ENCODE results near the gene SPATC1L.
A peak's percentile ranks its signal among the peaks of the same experiment; 100 is the strongest.
"Not testable (repeated sequence)": the region's sequence is repeated elsewhere in the genome, so short reads cannot be mapped to it uniquely, and the experiment has no call there.

SPATC1L gene

DNA sequence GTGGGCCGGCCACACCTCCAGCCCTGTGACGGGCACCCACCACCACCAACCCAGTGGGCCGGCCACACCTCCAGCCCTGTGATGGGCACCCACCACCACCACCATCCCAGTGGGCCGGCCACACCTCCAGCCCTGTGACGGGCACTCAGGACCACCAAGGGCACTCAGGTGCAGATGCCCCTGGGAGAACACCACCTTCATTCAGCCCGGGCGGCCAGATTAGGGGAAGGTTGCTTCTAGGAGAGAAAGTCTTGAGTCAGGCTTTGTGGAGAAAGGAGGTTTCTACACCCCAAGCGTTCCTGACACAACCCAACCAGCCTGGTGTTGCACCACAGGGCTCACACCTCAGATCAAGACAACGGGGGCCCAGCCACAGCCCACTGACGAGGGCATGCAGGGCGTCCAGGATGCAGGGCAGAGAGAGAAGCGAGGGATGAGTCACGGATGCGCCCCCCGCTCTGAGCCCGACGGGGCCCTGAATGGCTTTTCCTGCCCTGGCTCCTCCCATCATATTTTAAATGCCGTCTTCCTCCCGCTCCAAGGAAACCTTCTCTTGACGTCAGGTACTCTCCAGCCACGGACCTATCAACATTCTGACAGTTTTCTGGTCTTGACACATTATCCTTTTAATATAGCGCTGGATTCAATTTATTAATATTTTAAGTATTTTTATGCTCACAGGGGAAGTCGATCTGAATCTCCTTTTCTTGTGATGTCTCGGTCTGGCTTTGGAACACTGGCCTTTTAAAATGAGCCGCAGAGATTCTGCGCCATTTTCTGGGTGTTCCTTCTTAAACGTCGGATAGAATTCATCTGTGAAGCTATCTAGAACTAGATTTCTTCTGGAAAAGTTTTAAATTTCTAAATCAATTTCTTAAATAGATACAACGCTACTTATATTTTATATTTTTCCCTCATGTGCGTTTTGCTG, 631 bp upstream of the SPATC1L start:
- DNase-seq (ENCODE audit: low spot score) (no peak), FAIRE-seq (peak; percentile 67)

- not testable (repeated sequence) for FAIRE-seq; DNase-seq (ENCODE audit: low spot score)
These were observed 836 bp downstream of the SPATC1L start for GRCh38 chr21:46183337-46183909.

GRCh38 chr21:46182548-46183336, 1.5 kb downstream of the SPATC1L start:
- no peak for DNase-seq (ENCODE audit: low spot score)
- FAIRE-seq, result no peak

GRCh38 chr21:46181953-46182547, 2.2 kb downstream of the SPATC1L start:
- no peak for FAIRE-seq
- DNase-seq (ENCODE audit: low spot score), result no peak

DNA sequence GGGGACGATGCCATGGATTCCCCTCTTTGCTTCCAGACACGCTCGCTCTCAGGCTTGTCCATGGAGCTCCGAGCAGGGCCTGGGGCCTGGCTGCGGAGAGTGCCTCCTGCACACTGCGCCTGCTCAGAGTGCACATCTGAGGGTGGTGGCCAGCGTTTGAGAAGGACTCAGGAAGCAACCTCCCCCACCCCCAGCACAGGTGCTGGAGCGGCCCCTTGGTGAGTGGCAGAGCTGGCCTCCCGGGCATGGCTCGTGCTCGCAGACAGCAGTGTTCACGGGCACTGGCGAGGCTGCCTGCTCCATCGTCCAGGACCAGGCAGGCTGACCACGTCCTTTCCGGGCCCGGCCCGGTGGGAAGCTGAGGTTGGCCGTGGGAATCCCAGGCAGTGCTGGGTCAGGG, 2.8 kb downstream of the SPATC1L start:
- DNase-seq (ENCODE audit: low spot score) (no peak), FAIRE-seq (no peak)

- FAIRE-seq (no peak), DNase-seq (ENCODE audit: low spot score) (no peak)
These were observed 3.4 kb downstream of the SPATC1L start for GRCh38 chr21:46180778-46181391.

GRCh38 chr21:46180079-46180722, 4.1 kb downstream of the SPATC1L start:
- DNase-seq (ENCODE audit: low spot score), result no peak

GRCh38 chr21:46179708-46180078, 4.6 kb downstream of the SPATC1L start:
- DNase-seq (ENCODE audit: low spot score) (no peak), FAIRE-seq (no peak)

More at GRCh38 chr21:46180079-46180722, 4.1 kb downstream of the SPATC1L start:
- FAIRE-seq, result no peak

- DNase-seq (ENCODE audit: low spot score) (no peak), FAIRE-seq (no peak)
These were observed 5.3 kb downstream of the SPATC1L start for GRCh38 chr21:46178961-46179360.

DNA sequence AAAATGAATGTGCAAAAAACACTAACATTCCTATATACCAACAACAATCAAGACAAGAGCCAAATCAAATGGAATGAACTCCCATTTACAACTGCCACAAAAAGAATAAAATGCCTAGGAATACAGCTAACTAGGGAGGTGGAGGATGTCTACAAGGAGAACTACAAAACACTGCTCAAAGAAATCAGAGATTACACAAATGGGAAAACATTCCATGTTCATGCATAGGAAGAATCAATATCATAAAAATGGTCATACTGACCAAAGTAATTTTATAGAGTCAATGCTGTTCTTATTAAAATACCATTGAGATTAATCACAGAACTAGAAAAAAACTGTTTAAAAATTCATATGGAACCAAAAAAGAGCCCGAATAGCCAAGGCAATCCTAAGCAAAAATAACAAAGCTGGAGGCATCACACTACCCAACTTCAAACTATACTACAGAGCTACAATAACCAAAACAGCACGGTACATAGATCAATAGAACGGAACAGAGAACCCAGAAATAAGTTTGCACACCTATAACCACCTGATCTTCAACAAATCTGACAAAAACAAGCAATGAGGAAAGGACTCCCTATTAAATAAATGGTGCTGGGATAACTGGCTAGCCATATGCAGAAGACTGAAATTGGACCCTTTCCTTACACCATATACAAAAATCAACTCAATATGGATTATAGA, 7.7 kb downstream of the SPATC1L start:
- FAIRE-seq; DNase-seq (ENCODE audit: low spot score): not testable (repeated sequence)

DNA sequence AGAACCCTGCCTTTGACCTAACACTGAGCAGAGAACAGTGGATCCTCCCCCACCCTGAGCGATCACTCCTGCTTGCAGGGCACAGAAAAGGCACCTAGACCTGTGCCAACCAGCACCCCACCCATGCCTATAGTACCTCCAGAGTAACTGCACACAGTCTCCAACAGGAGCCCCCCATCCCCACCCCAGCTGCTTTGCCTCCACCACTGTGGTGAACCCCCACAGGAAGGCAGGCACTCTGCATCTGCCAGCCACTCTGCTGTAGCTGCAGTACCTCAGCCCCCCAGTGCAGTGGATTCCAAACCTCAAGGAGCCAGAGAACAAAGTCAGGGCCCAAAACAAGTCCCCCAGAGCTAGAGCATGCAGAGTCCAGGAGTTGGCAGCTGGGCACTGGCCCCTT, 10.7 kb downstream of the SPATC1L start:
- FAIRE-seq (no peak), DNase-seq (ENCODE audit: low spot score) (no peak)

- no peak for FAIRE-seq
- no peak for DNase-seq (ENCODE audit: low spot score)
These were observed 11.3 kb downstream of the SPATC1L start for GRCh38 chr21:46172863-46173528.

DNA sequence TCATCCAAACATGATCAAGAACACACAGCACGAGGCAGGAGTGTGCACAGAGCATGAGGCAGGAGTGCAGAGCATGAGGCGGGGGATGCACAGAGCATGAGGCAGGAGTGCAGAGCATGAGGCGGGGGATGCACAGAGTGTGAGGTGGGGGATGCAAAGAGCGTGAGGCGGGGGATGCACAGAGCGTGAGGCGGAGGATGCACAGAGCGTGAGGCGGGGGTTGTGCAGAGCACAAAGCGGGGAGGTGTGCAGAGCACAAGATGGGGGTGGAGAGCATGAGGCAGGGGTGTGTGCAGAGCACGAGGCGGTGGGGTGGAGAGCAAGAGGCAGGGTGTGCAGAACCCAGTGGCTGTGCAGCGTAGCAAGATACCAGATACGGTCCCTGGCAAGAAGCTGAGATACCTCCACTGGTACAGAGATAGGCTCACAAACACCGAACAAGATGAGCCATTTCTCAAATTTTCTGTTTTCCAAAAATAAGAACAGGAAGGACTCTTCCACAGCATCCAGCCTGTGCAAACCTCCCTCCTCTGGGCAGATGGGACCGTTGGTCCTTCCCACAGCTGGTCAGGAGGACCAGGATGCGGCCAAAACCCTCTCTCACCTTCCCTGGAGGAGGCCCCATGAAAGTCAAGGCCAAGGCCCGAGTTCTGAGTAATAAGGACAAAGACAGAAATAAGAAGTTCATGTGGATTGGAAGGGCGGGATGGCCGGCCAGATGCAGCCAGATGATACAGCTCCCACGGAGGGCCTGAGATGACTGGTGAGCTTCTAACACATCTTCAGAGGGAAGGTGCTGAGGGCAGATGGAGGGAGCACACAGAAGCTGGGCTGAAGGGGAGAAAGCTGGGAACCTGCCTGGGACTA, 12.0 kb downstream of the SPATC1L start:
- no peak for FAIRE-seq
- DNase-seq (ENCODE audit: low spot score), result no peak

DNA sequence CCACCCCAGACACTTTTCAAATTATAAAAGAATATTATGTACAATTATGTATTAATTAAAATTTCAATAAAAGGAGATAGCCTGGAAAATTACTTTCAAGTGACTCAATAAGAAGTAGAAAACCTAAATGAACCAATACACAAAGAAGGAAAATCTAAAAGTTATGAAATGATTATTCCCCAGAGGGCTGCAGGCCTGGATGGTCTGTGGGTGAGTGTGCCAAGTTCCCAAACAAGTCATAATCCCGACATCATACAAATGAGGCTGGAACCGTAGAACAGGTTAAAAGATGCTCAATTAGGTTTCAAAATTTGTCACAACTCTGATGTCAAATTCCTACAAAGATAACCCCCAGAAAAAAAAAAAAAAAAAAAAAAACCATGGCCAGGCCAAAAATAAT, 12.7 kb downstream of the SPATC1L start:
- FAIRE-seq (no peak), DNase-seq (ENCODE audit: low spot score) (no peak)

DNA sequence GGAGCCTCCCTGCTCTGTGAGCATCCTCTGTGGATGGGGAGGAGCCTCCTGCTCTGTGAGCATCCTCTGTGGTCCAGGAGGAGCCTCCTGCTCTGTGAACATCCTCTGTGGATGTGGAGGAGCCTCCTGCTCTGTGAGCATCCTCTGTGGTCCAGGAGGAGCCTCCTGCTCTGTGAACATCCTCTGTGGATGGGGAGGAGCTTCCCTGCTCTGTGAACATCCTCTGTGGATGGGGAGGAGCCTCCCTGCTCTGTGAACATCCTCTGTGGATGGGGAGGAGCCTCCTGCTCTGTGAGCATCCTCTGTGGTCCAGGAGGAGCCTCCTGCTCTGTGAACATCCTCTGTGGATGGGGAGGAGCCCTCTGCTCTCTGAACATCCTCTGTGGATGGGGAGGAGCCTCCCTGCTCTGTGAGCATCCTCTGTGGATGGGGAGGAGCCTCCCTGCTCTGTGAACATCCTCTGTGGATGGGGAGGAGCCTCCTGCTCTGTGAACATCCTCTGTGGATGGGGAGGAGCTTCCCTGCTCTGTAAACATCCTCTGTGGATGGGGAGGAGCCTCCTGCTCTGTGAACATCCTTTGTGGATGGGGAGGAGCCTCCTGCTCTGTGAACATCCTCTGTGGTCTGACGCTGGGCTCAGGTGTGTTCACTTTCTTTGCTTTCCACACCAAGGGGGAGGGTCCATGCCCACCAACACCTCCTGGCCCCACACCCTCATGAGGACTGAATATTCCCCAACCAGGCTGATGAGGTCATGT, 13.6 kb downstream of the SPATC1L start:
- DNase-seq (ENCODE audit: low spot score); FAIRE-seq: not testable (repeated sequence)

DNA sequence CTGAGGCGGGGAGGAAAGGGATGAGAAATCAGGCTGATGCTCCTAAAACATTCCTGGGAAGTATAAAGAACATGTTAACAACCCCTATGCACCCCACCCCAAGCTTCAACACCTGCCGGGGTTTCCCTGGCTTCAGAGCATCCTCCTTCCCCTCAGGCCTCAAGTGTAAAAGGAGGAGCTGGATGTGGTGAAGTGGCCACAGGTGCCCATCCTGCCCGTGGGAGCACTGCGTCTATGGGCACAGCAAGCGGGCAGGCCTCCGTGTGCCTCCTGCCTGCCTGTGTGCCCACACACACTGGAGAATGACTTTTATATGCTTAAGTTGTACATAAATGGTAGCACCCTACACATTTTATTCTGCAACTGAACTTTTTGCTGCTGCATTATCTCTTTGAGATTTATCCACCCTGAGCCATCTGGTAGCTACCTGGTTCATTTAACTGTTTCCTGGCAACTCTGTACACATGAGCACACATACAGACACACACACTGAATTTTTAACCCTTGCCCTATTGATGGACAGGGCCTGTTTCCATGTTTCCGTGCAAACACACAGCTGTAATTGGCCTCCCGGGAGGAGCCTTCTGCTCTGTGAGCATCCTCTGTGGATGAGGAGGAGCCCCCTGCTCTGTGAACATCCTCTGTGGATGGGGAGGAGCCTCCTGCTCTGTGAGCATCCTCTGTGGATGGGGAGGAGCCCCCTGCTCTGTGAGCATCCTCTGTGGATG, 15.4 kb downstream of the SPATC1L start:
- DNase-seq (ENCODE audit: low spot score) (no peak), FAIRE-seq (no peak)

- FAIRE-seq, result no peak
- no peak for DNase-seq (ENCODE audit: low spot score)
These were observed 16.0 kb downstream of the SPATC1L start for GRCh38 chr21:46168238-46168637.
